GM12872 (cell line): ENCODE data around the gene CYTH2.

Experiments used
- CTCF ChIP-seq: IDR thresholded peaks from 3 replicates; pipeline ENCODE4 v1.5.1; 2011; ENCODE audit warnings: low read depth, mild to moderate bottlenecking, low read length, moderate library complexity; ENCODE audit not compliant: insufficient read depth

The CYTH2 gene

GRCh38 chr19:48487948-48488347 is 18.8 kb downstream of the CYTH2 start:
- no peak for TF ChIP-seq CTCF

GRCh38 chr19:48489608-48490216 is 20.5 kb downstream of the CYTH2 start:
- peak; percentile 99 for TF ChIP-seq CTCF

GRCh38 chr19:48490981-48491792 is 22.0 kb downstream of the CYTH2 start:
- no peak for TF ChIP-seq CTCF

DNA sequence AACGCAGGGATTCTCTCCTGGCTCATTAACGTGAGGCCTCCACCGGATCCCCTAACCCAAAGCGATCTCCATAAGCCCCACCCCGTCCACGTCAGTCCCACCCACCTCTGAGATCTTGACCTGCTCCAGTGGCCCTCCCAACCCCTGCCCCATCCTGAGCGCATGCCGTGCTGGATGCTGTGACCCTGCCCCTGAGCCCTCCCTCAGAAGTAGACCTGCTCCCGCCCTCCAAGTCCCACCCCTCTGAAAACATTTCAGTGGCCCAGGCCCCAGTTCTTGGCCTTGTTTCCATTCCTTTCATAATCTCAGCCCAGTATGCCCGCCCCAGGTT is 22.6 kb downstream of the CYTH2 start:
- TF ChIP-seq CTCF: no peak

DNA sequence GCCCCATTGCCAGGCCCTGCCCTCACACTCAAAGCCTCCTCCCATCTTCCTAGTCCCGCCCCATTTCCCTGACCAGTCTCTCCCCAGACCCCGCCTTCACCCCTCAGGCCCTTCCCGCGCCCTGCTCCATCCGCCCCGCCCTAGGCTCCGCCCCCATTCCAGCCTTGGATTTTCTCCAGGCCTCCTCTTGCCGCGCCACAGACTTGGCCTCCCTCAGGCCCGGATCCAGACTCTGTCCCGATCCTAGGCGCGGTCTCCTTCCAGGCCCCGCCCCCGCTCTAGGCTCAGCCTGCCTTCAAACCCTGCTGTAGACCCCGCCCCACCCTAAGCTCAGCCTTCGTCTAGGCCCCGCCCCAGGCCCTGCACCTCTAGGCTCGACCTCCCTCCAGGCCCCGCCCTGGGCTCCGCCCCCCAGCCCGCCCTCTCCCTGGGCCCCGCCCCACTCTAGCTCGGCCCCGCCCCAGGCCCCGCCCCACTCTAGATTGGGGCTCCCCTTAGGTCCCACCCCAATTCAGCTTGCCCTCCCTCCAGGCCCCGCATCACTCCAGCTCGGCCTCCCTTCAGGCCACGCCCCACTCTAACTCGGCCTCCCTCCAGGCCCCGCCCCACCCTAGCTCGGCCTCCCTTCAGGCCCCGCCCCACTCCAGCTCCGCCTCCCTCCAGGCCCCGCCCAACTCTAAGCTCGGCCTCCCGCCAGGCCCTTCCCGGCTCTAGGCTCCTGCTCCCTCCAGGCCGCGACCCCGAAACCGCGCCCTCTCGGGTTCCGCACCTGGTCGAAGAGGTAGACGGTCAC is 24.0 kb downstream of the CYTH2 start:
- TF ChIP-seq CTCF: no peak

DNA sequence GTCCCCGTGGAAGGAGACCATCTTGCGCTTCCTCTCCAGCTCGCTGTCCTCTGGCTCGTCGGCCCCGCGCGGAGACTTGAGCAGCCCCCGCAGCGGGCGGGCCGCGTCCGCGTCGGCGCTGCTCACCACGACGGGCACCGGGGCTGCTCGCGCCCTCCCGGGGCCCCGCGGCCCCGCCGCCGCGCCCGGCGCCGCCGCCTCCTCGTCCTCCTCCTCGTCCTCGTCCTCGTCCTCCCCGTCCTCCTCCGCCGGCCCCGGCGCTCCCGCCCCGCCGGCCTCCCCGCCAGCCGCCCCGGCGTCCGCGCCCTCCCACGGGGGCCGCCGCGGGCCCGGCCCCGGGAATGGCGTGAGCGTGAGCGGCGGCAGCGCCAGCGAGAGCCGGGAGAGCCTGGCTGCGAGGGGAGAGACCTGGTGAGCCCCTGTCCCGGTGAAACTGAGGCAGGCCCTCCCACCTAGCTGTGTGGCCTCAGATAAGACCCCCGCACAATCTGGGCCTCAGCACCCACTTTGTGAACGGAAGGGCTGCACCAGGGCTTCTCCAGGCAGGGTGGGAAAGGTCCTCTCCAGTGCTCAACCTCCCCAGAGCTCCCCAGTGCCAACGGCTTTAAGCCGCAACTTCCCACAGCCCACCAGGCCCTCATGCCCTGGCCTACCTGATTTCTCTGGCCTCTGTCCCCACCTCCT is 24.7 kb downstream of the CYTH2 start:
- TF ChIP-seq CTCF: no peak

DNA sequence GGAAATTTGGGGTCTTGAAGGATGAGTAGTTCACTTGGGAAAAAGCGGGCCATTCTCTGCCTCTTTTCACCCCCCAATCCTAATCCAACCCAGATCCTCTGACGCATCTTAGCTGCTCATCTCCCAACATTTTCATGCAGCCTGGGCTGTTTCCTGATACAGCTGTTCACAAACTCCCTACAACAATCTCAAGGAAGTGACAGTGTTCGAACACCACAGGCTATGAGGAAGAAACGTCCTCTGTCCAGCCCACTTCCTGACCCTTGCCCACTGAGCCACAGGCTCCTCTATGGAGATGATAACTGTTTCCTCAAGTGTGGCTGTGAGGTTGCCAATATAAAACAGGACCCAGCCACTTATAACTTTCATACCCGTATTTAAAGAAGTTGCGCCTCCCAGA is 26.2 kb downstream of the CYTH2 start:
- no peak for TF ChIP-seq CTCF
